Testis (tissue), 3 donors: ENCODE results near the gene SNX3. TPM values are rescaled to one million over a fixed set of nuclear protein-coding genes. Genes with fewer than 3 reads are reported as not detected.
"Not testable (repeated sequence)": the region's sequence is repeated elsewhere in the genome, so short reads cannot be mapped to it uniquely, and the experiment has no call there.

Experiments
- DNase-seq: peaks from one replicate; pipeline ENCODE4 v3.0.0-alpha.2; 2019
- H3K27ac ChIP-seq, 2 donors: fragments of 200-600 bp; sonication (generic); one replicate each; pipeline ENCODE4 v1.5.1; 2019
- H3K27me3 ChIP-seq: fragments of 200-600 bp; sonication (generic); one replicate; pipeline ENCODE4 v1.5.1; 2019
- H3K36me3 ChIP-seq: fragments of 200-600 bp; sonication (generic); one replicate; pipeline ENCODE4 v1.5.1; 2017; ENCODE audit warnings: low read depth; ENCODE audit errors: missing control alignments
- H3K4me1 ChIP-seq: fragments of 200-600 bp; sonication (generic); one replicate; pipeline ENCODE4 v1.5.1; 2019
- H3K4me3 ChIP-seq, 2 donors: fragments of 200-600 bp; sonication (generic); one replicate each; pipeline ENCODE4 v1.5.1; 2017 to 2019
- H3K9me3 ChIP-seq: fragments of 200-600 bp; sonication (generic); one replicate; pipeline ENCODE4 v1.5.1; 2017
- CTCF ChIP-seq, 3 experiments: fragments of 450-650 bp in 2 of 3; fragments of 200-600 bp in 1 of 3; sonication (generic) in 1 of 3; IDR thresholded peaks; one replicate each; pipeline ENCODE4 v1.5.1; 2016 to 2019; ENCODE audit warnings: antibody characterized with exemption in 3 of 3, mild to moderate bottlenecking in 2 of 3, moderate library complexity in 1 of 3
- POLR2A ChIP-seq: fragments of 450-650 bp; IDR thresholded peaks from one replicate; pipeline ENCODE4 v1.6.1; 2017; ENCODE audit warnings: antibody characterized with exemption, mild to moderate bottlenecking, moderate library complexity
- WGBS, 2 donors: methylation state at CpG; one replicate each; pipeline ENCODE4 v1.1.5; 2018; 5-methylcytosine and 5-hydroxymethylcytosine counted together
- intact Hi-C: fragments of 100-400 bp; cut with DNase I; formaldehyde crosslinking; loops from one replicate; pipeline ENCODE4 v1.15.1; 2023; ENCODE audit warnings: low total_unique reads
- polyA plus RNA-seq: library from polyadenylated mRNA; stranded (reverse); fragments of 350-450 nt; fragmentation: Illumina TruSeq; extraction: RNeasy Lipid Tissue Mini Kit (QIAGEN cat#74804); gene quantifications from one replicate; pipeline ENCODE4 v1.2.3, GENCODE V29; 2014; ENCODE audit warnings: low read depth, low replicate concordance; ENCODE audit not compliant: insufficient read depth
- total RNA-seq, 2 donors: library from RNA; depleted of rRNA; stranded (reverse); fragments of >200 nt; gene quantifications; one replicate each; pipeline ENCODE4 v1.2.3, GENCODE V29; 2016

SNX3 gene
- total and polyA plus RNA-seq, 3 donors from 2014 or later, result 125 to 252 (median 139) TPM

GRCh38 chr6:108277831-108278230, 17.0 kb upstream of the SNX3 start:
- Histone ChIP-seq H3K27ac (no peak overlapping the region), H3K27me3 (no peaks in the 10 kb centered on the region), H3K4me3 (no peak overlapping the region), H3K9me3 (no peaks in the 10 kb centered on the region), H3K4me1 (no peaks in the 10 kb centered on the region), H3K36me3 (no peaks in the 10 kb centered on the region)
- TF ChIP-seq CTCF (IDR thresholded peaks at IDR 0.05) (no peak), POLR2A (no peak)
- intact Hi-C loops, result no loop called here
- WGBS, 2 donors, result 90 to 93% methylated on average over 4 of the region's 4 CpGs
- DNase-seq, result no peak

GRCh38 chr6:108277295-108277694, 16.5 kb upstream of the SNX3 start:
- TF ChIP-seq CTCF (IDR thresholded peaks at IDR 0.05) (no peak), POLR2A (no peak)
- Histone ChIP-seq H3K27ac (no peak overlapping the region), H3K36me3 (no peaks in the 10 kb centered on the region), H3K4me1 (no peaks in the 10 kb centered on the region), H3K9me3 (no peaks in the 10 kb centered on the region), H3K27me3 (no peaks in the 10 kb centered on the region), H3K4me3 (no peak overlapping the region)
- 97 to 100% methylated on average over 1 of the region's 1 CpG for WGBS, 2 donors
- DNase-seq, result no peak
- intact Hi-C loops, result no loop called here

GRCh38 chr6:108275976-108276375, 15.1 kb upstream of the SNX3 start:
- no peaks in the 10 kb centered on the region for H3K27me3 ChIP-seq
- H3K27ac ChIP-seq, result no peak overlapping the region
- no peaks in the 10 kb centered on the region for H3K9me3 ChIP-seq
- WGBS, 2 donors, result 60 to 84% methylated on average over 2 of the region's 2 CpGs
- no peaks in the 10 kb centered on the region for H3K36me3 ChIP-seq
- H3K4me1 ChIP-seq, result no peaks in the 10 kb centered on the region
- intact Hi-C loops, result no loop called here
- TF ChIP-seq POLR2A (no peak), CTCF (IDR thresholded peaks at IDR 0.05) (no peak)
- H3K4me3 ChIP-seq, result no peak overlapping the region
- no peak for DNase-seq

GRCh38 chr6:108274546-108274945, 13.7 kb upstream of the SNX3 start:
- WGBS, 2 donors, result 90 to 93% methylated on average over 2 of the region's 2 CpGs

GRCh38 chr6:108269955-108270354, 9.1 kb upstream of the SNX3 start:
- intact Hi-C loops, H3K27me3 ChIP-seq, H3K4me3 ChIP-seq, H3K4me1 ChIP-seq, H3K36me3 ChIP-seq, DNase-seq, H3K27ac ChIP-seq, H3K9me3 ChIP-seq: not testable (repeated sequence)
- WGBS, 2 donors, result 75% methylated on average over 9 of the region's 31 CpGs; no CpG with 5 or more reads in 1 of the 2 donors

More at GRCh38 chr6:108274546-108274945, 13.7 kb upstream of the SNX3 start:
- Histone ChIP-seq H3K27me3 (no peaks in the 10 kb centered on the region), H3K4me1 (no peaks in the 10 kb centered on the region), H3K9me3 (no peaks in the 10 kb centered on the region), H3K36me3 (no peaks in the 10 kb centered on the region), H3K27ac (no peak overlapping the region), H3K4me3 (no peak overlapping the region)
- intact Hi-C loops, result no loop called here
- DNase-seq, result no peak
- no peak for TF ChIP-seq CTCF (IDR thresholded peaks at IDR 0.05)
- TF ChIP-seq POLR2A, result no peak
